ENCODE measurements around the gene HDAC10.

GRCh38 chr22:50222508-50222907, 28.6 kb downstream of the HDAC10 start:
- TF ChIP-seq EZH2 (IDR thresholded peaks at IDR 0.05) (no peak), POLR2AphosphoS5 (IDR thresholded peaks at IDR 0.05; ENCODE audit: borderline replicate concordance, low read depth, low read length) (no peak), FOXP2 (optimal IDR thresholded peaks at IDR 0.05; ENCODE audit: control extremely low read depth, extremely low read length, insufficient read depth) (no peak)
